ENCODE results near the gene NOTCH2.
"Not testable (repeated sequence)": the region's sequence is repeated elsewhere in the genome, so short reads cannot be mapped to it uniquely, and the experiment has no call there.

Gene NOTCH2

GRCh38 chr1:120069067-120069919 lies at the start of gene NOTCH2:
TSS of gene NOTCH2 (minus strand) at chr1:120069662. CDS start at chr1:120069406, 256 bp downstream.
- DNase-seq (ENCODE audit: low spot score): not testable (repeated sequence)

- DNase-seq (ENCODE audit: low spot score): peak; percentile 7
Observed at GRCh38 chr1:120117371-120118177, 48.1 kb upstream of the NOTCH2 start.

GRCh38 chr1:120116094-120116493 lies 46.6 kb upstream of the NOTCH2 start:
- DNase-seq (ENCODE audit: low spot score): not testable (repeated sequence)

GRCh38 chr1:120113134-120113533 lies 43.7 kb upstream of the NOTCH2 start:
- not testable (repeated sequence) for DNase-seq (ENCODE audit: low spot score)

GRCh38 chr1:120112212-120112611 lies 42.8 kb upstream of the NOTCH2 start:
- not testable (repeated sequence) for DNase-seq (ENCODE audit: low spot score)

- not testable (repeated sequence) for DNase-seq (ENCODE audit: low spot score)
Observed at GRCh38 chr1:120111771-120112170, 42.3 kb upstream of the NOTCH2 start.

- DNase-seq (ENCODE audit: low spot score): not testable (repeated sequence)
Observed at GRCh38 chr1:120111008-120111407, 41.5 kb upstream of the NOTCH2 start.

GRCh38 chr1:120109656-120110055 lies 40.2 kb upstream of the NOTCH2 start:
- DNase-seq (ENCODE audit: low spot score): not testable (repeated sequence)

GRCh38 chr1:120109180-120109579 lies 39.7 kb upstream of the NOTCH2 start:
- not testable (repeated sequence) for DNase-seq (ENCODE audit: low spot score)

GRCh38 chr1:120105288-120105687 lies 35.8 kb upstream of the NOTCH2 start:
- not testable (repeated sequence) for DNase-seq (ENCODE audit: low spot score)

GRCh38 chr1:120103768-120104167 lies 34.3 kb upstream of the NOTCH2 start:
- DNase-seq (ENCODE audit: low spot score): not testable (repeated sequence)

GRCh38 chr1:120101593-120101992 lies 32.1 kb upstream of the NOTCH2 start:
- not testable (repeated sequence) for DNase-seq (ENCODE audit: low spot score)

- not testable (repeated sequence) for DNase-seq (ENCODE audit: low spot score)
Observed at GRCh38 chr1:120100590-120100989, 31.1 kb upstream of the NOTCH2 start.

GRCh38 chr1:120098986-120099759 lies 29.7 kb upstream of the NOTCH2 start:
- DNase-seq (ENCODE audit: low spot score): not testable (repeated sequence)

GRCh38 chr1:120096981-120097545 lies 27.6 kb upstream of the NOTCH2 start:
- not testable (repeated sequence) for DNase-seq (ENCODE audit: low spot score)

- not testable (repeated sequence) for DNase-seq (ENCODE audit: low spot score)
Observed at GRCh38 chr1:120093548-120094181, 24.2 kb upstream of the NOTCH2 start.

GRCh38 chr1:120092232-120093218 lies 23.1 kb upstream of the NOTCH2 start:
- not testable (repeated sequence) for DNase-seq (ENCODE audit: low spot score)

- not testable (repeated sequence) for DNase-seq (ENCODE audit: low spot score)
Observed at GRCh38 chr1:120090830-120091229, 21.4 kb upstream of the NOTCH2 start.

- not testable (repeated sequence) for DNase-seq (ENCODE audit: low spot score)
Observed at GRCh38 chr1:120087959-120088358, 18.5 kb upstream of the NOTCH2 start.

GRCh38 chr1:120069920-120070214 lies 405 bp upstream of the NOTCH2 start:
- not testable (repeated sequence) for DNase-seq (ENCODE audit: low spot score)

Data from globus pallidus (tissue), 1 donor.